Measurements from ENCODE around the gene OR4D2.

OR4D2 gene

GRCh38 chr17:58153046-58153445 is 13.7 kb upstream of the OR4D2 start:
- CTCF ChIA-PET: no interaction called here
- no peak overlapping the region for H3K27ac ChIP-seq (ENCODE audit: extremely low read depth, low read depth, low read length)
- H3K36me3 ChIP-seq (ENCODE audit: control insufficient read depth in 2 of 2, insufficient read depth in 1 of 2, low read length in 2 of 2): no peaks in the 10 kb centered on the region
- no peaks in the 10 kb centered on the region for H3K9me3 ChIP-seq (ENCODE audit: control insufficient read depth, insufficient read depth, low read depth, low read length)
- POLR2A ChIA-PET: no interaction called here
- no peaks in the 10 kb centered on the region; the same call in 1 of the 2 replicates for H3K4me1 ChIP-seq (ENCODE audit: control insufficient read depth, insufficient read depth, low read length)
- no peak overlapping the region for H3K4me3 ChIP-seq (ENCODE audit: low read depth, low read length)
- TF ChIP-seq ZNF677 (tag by site-specific recombination; IDR thresholded peaks at IDR 0.05): no peak
- TF ChIP-seq, protein P1, sequence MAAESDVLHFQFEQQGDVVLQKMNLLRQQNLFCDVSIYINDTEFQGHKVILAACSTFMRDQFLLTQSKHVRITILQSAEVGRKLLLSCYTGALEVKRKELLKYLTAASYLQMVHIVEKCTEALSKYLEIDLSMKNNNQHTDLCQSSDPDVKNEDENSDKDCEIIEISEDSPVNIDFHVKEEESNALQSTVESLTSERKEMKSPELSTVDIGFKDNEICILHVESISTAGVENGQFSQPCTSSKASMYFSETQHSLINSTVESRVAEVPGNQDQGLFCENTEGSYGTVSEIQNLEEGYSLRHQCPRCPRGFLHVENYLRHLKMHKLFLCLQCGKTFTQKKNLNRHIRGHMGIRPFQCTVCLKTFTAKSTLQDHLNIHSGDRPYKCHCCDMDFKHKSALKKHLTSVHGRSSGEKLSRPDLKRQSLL (tag by site-specific recombination; IDR thresholded peaks at IDR 0.05): no peak
- no peak for TF ChIP-seq ZNF248 (tag by site-specific recombination; IDR thresholded peaks at IDR 0.05)
- no peak for TF ChIP-seq MZF1 (tag by site-specific recombination; IDR thresholded peaks at IDR 0.05; ENCODE audit: borderline replicate concordance)
- no peak for TF ChIP-seq ZFP41 (tag by site-specific recombination; IDR thresholded peaks at IDR 0.05; ENCODE audit: borderline replicate concordance)
- TF ChIP-seq ZNF654 (tag by site-specific recombination; IDR thresholded peaks at IDR 0.05; ENCODE audit: low read depth): no peak
- no peak for TF ChIP-seq ZNF174 (tag by site-specific recombination; IDR thresholded peaks at IDR 0.05)
- no peak for TF ChIP-seq ZNF501 (tag by site-specific recombination; IDR thresholded peaks at IDR 0.05)
- no peak for TF ChIP-seq ZNF202 (tag by site-specific recombination; IDR thresholded peaks at IDR 0.05; ENCODE audit: borderline replicate concordance)
- TF ChIP-seq ZNF777 (tag by site-specific recombination; IDR thresholded peaks at IDR 0.05; ENCODE audit: borderline replicate concordance): no peak
- no peak for TF ChIP-seq ZNF585B (tag by site-specific recombination; IDR thresholded peaks at IDR 0.05)
- TF ChIP-seq ZBTB17 (tag by site-specific recombination; IDR thresholded peaks at IDR 0.05): no peak
- TF ChIP-seq ZNF280C (tag by site-specific recombination; IDR thresholded peaks at IDR 0.05): no peak
- TF ChIP-seq HOXD13 (CRISPR knock-in tag; IDR thresholded peaks at IDR 0.05; ENCODE audit: borderline replicate concordance): no peak
- TF ChIP-seq ZNF530 (tag by site-specific recombination; IDR thresholded peaks at IDR 0.05; ENCODE audit: low read depth): no peak

DNA sequence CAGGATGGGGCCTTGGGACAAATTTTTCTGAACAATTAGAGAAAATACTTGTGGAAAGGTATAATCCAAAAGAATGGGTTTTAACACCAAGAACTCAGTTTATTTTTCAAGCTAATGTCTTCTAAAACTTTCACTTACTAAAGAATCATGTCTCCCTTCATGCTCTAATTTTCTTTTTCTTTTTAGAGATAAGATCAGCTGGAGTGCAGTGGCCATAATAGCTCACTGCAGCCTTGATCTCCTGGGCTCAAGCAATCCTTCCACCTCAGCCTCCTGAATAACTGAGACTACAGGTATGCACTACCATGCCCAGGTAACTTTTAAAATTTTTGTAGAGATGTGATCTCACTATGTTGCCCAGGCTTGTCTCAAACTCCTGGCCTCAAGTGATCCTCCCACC is 13.1 kb upstream of the OR4D2 start:
- H3K27ac ChIP-seq (ENCODE audit: extremely low read depth, low read depth, low read length): no peak overlapping the region
- CTCF ChIA-PET: interaction anchor here (0.6 to 1.0 kb wide), 3 partner anchors 41 to 93 kb away, joined by 4 to 8 read pairs (median 4); no protein-coding TSS in a partner anchor
- H3K36me3 ChIP-seq (ENCODE audit: control insufficient read depth in 2 of 2, insufficient read depth in 1 of 2, low read length in 2 of 2): no peaks in the 10 kb centered on the region
- no peaks in the 10 kb centered on the region for H3K9me3 ChIP-seq (ENCODE audit: control insufficient read depth, insufficient read depth, low read depth, low read length)
- POLR2A ChIA-PET: interaction anchor here (0.7 kb wide), 1 partner anchor 108 kb away, joined by 4 read pairs; no protein-coding TSS in a partner anchor
- H3K4me1 ChIP-seq (ENCODE audit: control insufficient read depth, insufficient read depth, low read length): no peaks in the 10 kb centered on the region; the same call in 1 of the 2 replicates
- no peak overlapping the region for H3K4me3 ChIP-seq (ENCODE audit: low read depth, low read length)
- TF ChIP-seq, protein P2, sequence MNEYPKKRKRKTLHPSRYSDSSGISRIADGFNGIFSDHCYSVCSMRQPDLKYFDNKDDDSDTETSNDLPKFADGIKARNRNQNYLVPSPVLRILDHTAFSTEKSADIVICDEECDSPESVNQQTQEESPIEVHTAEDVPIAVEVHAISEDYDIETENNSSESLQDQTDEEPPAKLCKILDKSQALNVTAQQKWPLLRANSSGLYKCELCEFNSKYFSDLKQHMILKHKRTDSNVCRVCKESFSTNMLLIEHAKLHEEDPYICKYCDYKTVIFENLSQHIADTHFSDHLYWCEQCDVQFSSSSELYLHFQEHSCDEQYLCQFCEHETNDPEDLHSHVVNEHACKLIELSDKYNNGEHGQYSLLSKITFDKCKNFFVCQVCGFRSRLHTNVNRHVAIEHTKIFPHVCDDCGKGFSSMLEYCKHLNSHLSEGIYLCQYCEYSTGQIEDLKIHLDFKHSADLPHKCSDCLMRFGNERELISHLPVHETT (tag by site-specific recombination; IDR thresholded peaks at IDR 0.05): no peak
- TF ChIP-seq PBX3 (CRISPR knock-in tag; IDR thresholded peaks at IDR 0.05) (no peak), ZNF19 (tag by site-specific recombination; IDR thresholded peaks at IDR 0.05; ENCODE audit: low read depth) (no peak), ZNF121 (tag by site-specific recombination; IDR thresholded peaks at IDR 0.05) (0 out of 2 replicates have a peak, but pooled peaks have one; percentile 23), ZNF544 (tag by site-specific recombination; IDR thresholded peaks at IDR 0.05) (no peak), ZNF623 (tag by site-specific recombination; IDR thresholded peaks at IDR 0.05) (no peak), PATZ1 (tag by site-specific recombination; IDR thresholded peaks at IDR 0.05) (no peak)

Measured in HEK293 (cell line).